H9 (cell line): Measurements from ENCODE around the gene ZNF445. TPM values are rescaled to one million over a fixed set of nuclear protein-coding genes. Genes with fewer than 3 reads are reported as not detected.

Experiments used
- DNase-seq: peaks from one replicate; pipeline ENCODE4 v3.0.0-alpha.2; 2017
- H2AFZ ChIP-seq: one replicate; pipeline ENCODE4 v1.6.1; 2013; ENCODE audit warnings: mild to moderate bottlenecking, low read length, control low read depth, moderate library complexity
- H2AK5ac ChIP-seq: 2 replicates; pipeline ENCODE4 v1.6.1; 2013; ENCODE audit warnings: low read length, control low read depth, mixed read lengths; ENCODE audit not compliant: insufficient read length
- H2BK120ac ChIP-seq: one replicate; pipeline ENCODE4 v1.6.1; 2013; ENCODE audit warnings: low read depth, mild to moderate bottlenecking, low read length, control low read depth, inconsistent platforms; ENCODE audit not compliant: poor library complexity, severe bottlenecking
- H2BK12ac ChIP-seq: 2 replicates; pipeline ENCODE4 v1.6.1; 2013; ENCODE audit warnings: low read length, control low read depth, mixed read lengths, low read depth; ENCODE audit not compliant: insufficient read length
- H2BK15ac ChIP-seq: 2 replicates; pipeline ENCODE4 v1.6.1; 2013; ENCODE audit warnings: low read depth, low read length, control low read depth
- H2BK20ac ChIP-seq: one replicate; pipeline ENCODE4 v1.6.1; 2013; ENCODE audit warnings: low read depth, mild to moderate bottlenecking, low read length, control low read depth, inconsistent platforms; ENCODE audit not compliant: poor library complexity, severe bottlenecking
- H2BK5ac ChIP-seq: 2 replicates; pipeline ENCODE4 v1.6.1; 2013; ENCODE audit warnings: low read length, control low read depth, mixed read lengths; ENCODE audit not compliant: insufficient read length
- H3K14ac ChIP-seq: 2 replicates; pipeline ENCODE4 v1.6.1; 2013; ENCODE audit warnings: low read length, control low read depth; ENCODE audit not compliant: insufficient read depth
- H3K18ac ChIP-seq: 2 replicates; pipeline ENCODE4 v1.6.1; 2013; ENCODE audit warnings: low read depth, mild to moderate bottlenecking, mixed read lengths, low read length, control low read depth; ENCODE audit not compliant: insufficient read length
- H3K23ac ChIP-seq: 2 replicates; pipeline ENCODE4 v1.6.1; 2013; ENCODE audit warnings: low read length, control low read depth, mixed read lengths, low read depth; ENCODE audit not compliant: insufficient read length
- H3K23me2 ChIP-seq: 2 replicates; pipeline ENCODE4 v1.6.1; 2013; ENCODE audit warnings: low read depth, mild to moderate bottlenecking, mixed read lengths, low read length, control low read depth; ENCODE audit not compliant: insufficient read length, poor library complexity, severe bottlenecking
- H3K27ac ChIP-seq: 2 replicates; pipeline ENCODE4 v1.5.1; 2013; ENCODE audit warnings: low read length, control low read depth, mixed read lengths, low read depth; ENCODE audit not compliant: insufficient read length
- H3K27me3 ChIP-seq: 2 replicates; pipeline ENCODE4 v1.6.1; 2013; ENCODE audit warnings: low read length, control low read depth, inconsistent platforms; ENCODE audit not compliant: insufficient read depth
- H3K4ac ChIP-seq: 2 replicates; pipeline ENCODE4 v1.6.1; 2013; ENCODE audit warnings: low read depth, mild to moderate bottlenecking, control low read depth, inconsistent platforms, low read length, moderate library complexity
- H3K4me1 ChIP-seq: 2 replicates; pipeline ENCODE4 v1.6.1; 2013; ENCODE audit warnings: low read length, control low read depth, inconsistent platforms; ENCODE audit not compliant: insufficient read depth
- H3K4me2 ChIP-seq: 2 replicates; pipeline ENCODE4 v1.6.1; 2013; ENCODE audit warnings: low read length, control low read depth, mixed read lengths; ENCODE audit not compliant: insufficient read length, insufficient read depth
- H3K56ac ChIP-seq: 2 replicates; pipeline ENCODE4 v1.6.1; 2013; ENCODE audit warnings: low read depth, mild to moderate bottlenecking, mixed read lengths, low read length, control low read depth; ENCODE audit not compliant: insufficient read length
- H3K79me1 ChIP-seq: 2 replicates; pipeline ENCODE4 v1.6.1; 2013; ENCODE audit warnings: low read depth, mild to moderate bottlenecking, moderate library complexity, low read length, control low read depth, inconsistent platforms; ENCODE audit not compliant: insufficient read depth, poor library complexity, severe bottlenecking
- H3K79me2 ChIP-seq: 2 replicates; pipeline ENCODE4 v1.6.1; 2013; ENCODE audit warnings: low read length, control low read depth, inconsistent platforms; ENCODE audit not compliant: insufficient read depth
- H3K9ac ChIP-seq: 2 replicates; pipeline ENCODE4 v1.6.1; 2013; ENCODE audit warnings: low read length, control low read depth, mixed read lengths; ENCODE audit not compliant: insufficient read length; ENCODE audit errors: extremely low read depth
- H3K9me3 ChIP-seq: one replicate; pipeline ENCODE4 v1.6.1; 2013; ENCODE audit warnings: low read depth, low read length, inconsistent platforms; ENCODE audit not compliant: control insufficient read depth
- H3T11ph ChIP-seq: one replicate; pipeline ENCODE4 v1.6.1; 2013; ENCODE audit warnings: mild to moderate bottlenecking, low read length, control low read depth, inconsistent platforms
- H4K20me1 ChIP-seq: one replicate; pipeline ENCODE4 v1.6.1; 2013; ENCODE audit not compliant: control insufficient read depth, insufficient read length, insufficient read depth
- H4K5ac ChIP-seq: 2 replicates; pipeline ENCODE4 v1.6.1; 2013; ENCODE audit warnings: low read depth, mild to moderate bottlenecking, mixed read lengths, low read length, control low read depth; ENCODE audit not compliant: insufficient read length
- H4K8ac ChIP-seq: replicated peaks from 2 replicates; pipeline ENCODE4 v1.6.1; 2013; ENCODE audit warnings: low read length, control low read depth, mixed read lengths, low read depth; ENCODE audit not compliant: insufficient read length
- H4K91ac ChIP-seq: 2 replicates; pipeline ENCODE4 v1.6.1; 2013; ENCODE audit warnings: low read depth, mild to moderate bottlenecking, moderate library complexity, mixed read lengths, low read length, control low read depth; ENCODE audit not compliant: insufficient read length
- H3K27ac Mint-ChIP-seq, 3 experiments: 2 replicates in 2 of 3; 3 replicates in 1 of 3; pipeline ENCODE4 v1.8.0; 2020 to 2021; ENCODE audit warnings: mixed read lengths in 3 of 3, mild to moderate bottlenecking in 1 of 3, moderate library complexity in 1 of 3
- H3K27me3 Mint-ChIP-seq: 2 replicates; pipeline ENCODE4 v1.8.0; 2021; ENCODE audit warnings: low read depth, mild to moderate bottlenecking, moderate library complexity, mixed read lengths
- H3K36me3 Mint-ChIP-seq, 3 experiments: 2 replicates in 2 of 3; 3 replicates in 1 of 3; pipeline ENCODE4 v1.8.0; 2020 to 2021; ENCODE audit warnings: low read depth in 3 of 3, mixed read lengths in 3 of 3; ENCODE audit not compliant: insufficient read depth in 1 of 3
- H3K4me1 Mint-ChIP-seq, 2 experiments: 2 replicates each; pipeline ENCODE4 v1.8.0; 2020; ENCODE audit warnings: mixed read lengths in 2 of 2
- H3K4me3 Mint-ChIP-seq, 2 experiments: 2 replicates in 1 of 2; 3 replicates in 1 of 2; pipeline ENCODE4 v1.8.0; 2020 to 2021; ENCODE audit warnings: mild to moderate bottlenecking in 2 of 2, mixed read lengths in 2 of 2, moderate library complexity in 1 of 2
- H3K9me3 Mint-ChIP-seq, 2 experiments: 2 replicates in 1 of 2; 3 replicates in 1 of 2; pipeline ENCODE4 v1.8.0; 2020; ENCODE audit warnings: mild to moderate bottlenecking in 2 of 2, mixed read lengths in 2 of 2, moderate library complexity in 1 of 2
- CTCF ChIP-seq: fragments of 200-600 bp; sonication (generic); conservative IDR thresholded peaks from 3 replicates; pipeline ENCODE4 v1.8.0; 2021; ENCODE audit warnings: antibody characterized with exemption, mild to moderate bottlenecking
- WGBS: extraction: QIAGEN DNeasy Blood & Tissue Kit; methylation state at CpG from one replicate; pipeline ENCODE4 v1.1.7; 2013; ENCODE audit warnings: missing lambda C conversion rate, low lambda C conversion rate, mixed read lengths; ENCODE audit not compliant: insufficient read length; ENCODE audit errors: extremely low coverage; 5-methylcytosine and 5-hydroxymethylcytosine counted together
- total RNA-seq: library from RNA; stranded (reverse); gene quantifications from 2 replicates; pipeline ENCODE4 v1.2.1, GENCODE V29; 2021

The ZNF445 gene
- total RNA-seq, 1 experiment from 2014 or later = 26.0 TPM

GRCh38 chr3:44510000-44510368 lies 32.5 kb upstream of the ZNF445 start:
- Histone ChIP-seq H3K18ac (no peak overlapping the region), H4K20me1 (no peaks in the 10 kb centered on the region), H3K4ac (no peak overlapping the region), H2BK12ac (no peak overlapping the region), H2BK15ac (no peak overlapping the region), H4K5ac (no peak overlapping the region), H2AFZ (no peak overlapping the region), H3K4me1 (peaks cover 3% of the 10 kb centered on the region; the same call in 1 of the 2 replicates), H3K27ac (no peak overlapping the region), H3K4me2 (peak overlapping the region; percentile 90), H3K14ac (no peak overlapping the region), H3K27me3 (no peaks in the 10 kb centered on the region), H4K8ac (no peak overlapping the region), H3T11ph (no peak overlapping the region), H3K79me1 (peaks cover 3% of the 10 kb centered on the region), H4K91ac (no peak overlapping the region), H2BK120ac (no peak overlapping the region), H3K23ac (no peak overlapping the region), H3K23me2 (no peaks in the 10 kb centered on the region), H3K56ac (no peak overlapping the region), H3K79me2 (peaks cover 7% of the 10 kb centered on the region; the same call in 1 of the 2 replicates), H2AK5ac (no peak overlapping the region), H2BK20ac (no peak overlapping the region), H2BK5ac (no peak overlapping the region), H3K9me3 (no peaks in the 10 kb centered on the region), H3K9ac (peak overlapping the region; percentile 72)
- no peak for TF ChIP-seq CTCF
- Mint-ChIP-seq H3K4me3 (peak overlapping the region; percentile 93 to 94), H3K9me3 (peaks cover 5 to 13% of the 10 kb centered on the region in 2 experiments), H3K36me3 (peaks cover 0 to 28% (median 21%) of the 10 kb centered on the region in 3 experiments; a peak in 5 of 7 replicates), H3K4me1 (peaks cover 39% of the 10 kb centered on the region in 2 experiments), H3K27me3 (no peaks in the 10 kb centered on the region), H3K27ac (no peak overlapping the region; a peak in 1 of 7 replicates)
- DNase-seq = no peak
- no CpG with 5 or more reads among the region's 6 CpGs for WGBS
